ENCODE measurements around the gene C3orf62. TPM values are rescaled to one million over a fixed set of nuclear protein-coding genes. Genes with fewer than 3 reads are reported as not detected.

The C3orf62 gene
- 8.2 TPM for polyA plus RNA-seq (2013)

GRCh38 chr3:49276475-49277382, at the start of gene C3orf62:
Gene C3orf62, minus strand, starts transcription at chr3:49277232. Its CDS starts 360 bp downstream, at chr3:49276872.
- peak within 1 kb of the TSS; percentile 64 to 81 for H3K27ac ChIP-seq (ENCODE audit: insufficient read depth in 1 of 2, low read depth in 1 of 2, low read length in 2 of 2, poor library complexity in 1 of 2, severe bottlenecking in 2 of 2)
- H3K27me3 ChIP-seq (replicated peaks in 2 of 5; ENCODE audit: control insufficient read depth in 4 of 5, insufficient read depth in 5 of 5, low read length in 4 of 5), result no peaks in the 10 kb centered on the region
- H3K4me3 ChIP-seq (ENCODE audit: control insufficient read depth in 1 of 7, extremely low read depth in 1 of 7, insufficient read depth in 4 of 7, low read depth in 2 of 7, low read length in 6 of 7), result peak within 1 kb of the TSS; percentile 3 to 78 (median 60)
- DNase-seq, result peak; percentile 60 to 78 (median 74)
- ChIA-PET CTCF (interaction anchor here (0.6 to 3.4 kb wide), 4 partner anchors 106 to 289 kb away, joined by 3 to 21 read pairs (median 4); partner anchors contain the start of gene KLHDC8B), POLR2A (no interaction called here)
- H3K36me3 ChIP-seq (ENCODE audit: control insufficient read depth in 4 of 4, insufficient read depth in 4 of 4, low read length in 3 of 4), result peaks cover 5 to 40% (median 15%) of the 10 kb centered on the region in 4 experiments
- no peaks in the 10 kb centered on the region for H3K9me3 ChIP-seq (ENCODE audit: control extremely low read depth in 1 of 5, control insufficient read depth in 4 of 5, insufficient read depth in 2 of 5, low read depth in 1 of 5, low read length in 4 of 5)
- H3K4me1 ChIP-seq (ENCODE audit: control extremely low read depth in 1 of 4, control insufficient read depth in 4 of 4, insufficient read depth in 4 of 4, low read length in 3 of 4), result peaks cover 8 to 24% (median 17%) of the 10 kb centered on the region in 4 experiments
- WGBS (ENCODE audit: insufficient coverage), result 7% methylated on average over 42 of the region's 51 CpGs

GRCh38 chr3:49324768-49325167, 47.7 kb upstream of the C3orf62 start:
- no peak overlapping the region for H3K4me3 ChIP-seq (ENCODE audit: control insufficient read depth in 1 of 7, extremely low read depth in 1 of 7, insufficient read depth in 4 of 7, low read depth in 2 of 7, low read length in 6 of 7)
- ChIA-PET CTCF (interaction anchor here (0.9 kb wide), 1 partner anchor 10 kb away, joined by 3 read pairs; no protein-coding TSS in a partner anchor), POLR2A (no interaction called here)

GRCh38 chr3:49316696-49317457, 39.8 kb upstream of the C3orf62 start:
- DNase-seq, result no peak
- ChIA-PET POLR2A (interaction anchor here (0.6 kb wide), 1 partner anchor 83 kb away, joined by 5 read pairs; no protein-coding TSS in a partner anchor), CTCF (interaction anchor here (0.7 to 1.4 kb wide), 4 partner anchors 9 to 133 kb away, joined by 3 read pairs; partner anchors contain the start of gene USP4)
- peaks cover 21 to 64% (median 47%) of the 10 kb centered on the region in 4 experiments for H3K36me3 ChIP-seq (ENCODE audit: control insufficient read depth in 4 of 4, insufficient read depth in 4 of 4, low read length in 3 of 4)
- H3K27ac ChIP-seq (ENCODE audit: insufficient read depth in 1 of 2, low read depth in 1 of 2, low read length in 2 of 2, poor library complexity in 1 of 2, severe bottlenecking in 2 of 2), result no peak overlapping the region
- H3K4me1 ChIP-seq (ENCODE audit: control extremely low read depth in 1 of 4, control insufficient read depth in 4 of 4, insufficient read depth in 4 of 4, low read length in 3 of 4), result no peaks in the 10 kb centered on the region
- no peaks in the 10 kb centered on the region for H3K9me3 ChIP-seq (ENCODE audit: control extremely low read depth in 1 of 5, control insufficient read depth in 4 of 5, insufficient read depth in 2 of 5, low read depth in 1 of 5, low read length in 4 of 5)
- no peaks in the 10 kb centered on the region for H3K27me3 ChIP-seq (replicated peaks in 2 of 5; ENCODE audit: control insufficient read depth in 4 of 5, insufficient read depth in 5 of 5, low read length in 4 of 5)
- H3K4me3 ChIP-seq (ENCODE audit: control insufficient read depth in 1 of 7, extremely low read depth in 1 of 7, insufficient read depth in 4 of 7, low read depth in 2 of 7, low read length in 6 of 7), result no peak overlapping the region
- WGBS (ENCODE audit: insufficient coverage), result 100% methylated on average over 14 of the region's 16 CpGs

More at GRCh38 chr3:49324768-49325167, 47.7 kb upstream of the C3orf62 start:
- no peaks in the 10 kb centered on the region for H3K4me1 ChIP-seq (ENCODE audit: control extremely low read depth in 1 of 4, control insufficient read depth in 4 of 4, insufficient read depth in 4 of 4, low read length in 3 of 4)
- H3K9me3 ChIP-seq (ENCODE audit: control extremely low read depth in 1 of 5, control insufficient read depth in 4 of 5, insufficient read depth in 2 of 5, low read depth in 1 of 5, low read length in 4 of 5), result no peaks in the 10 kb centered on the region
- H3K27ac ChIP-seq (ENCODE audit: insufficient read depth in 1 of 2, low read depth in 1 of 2, low read length in 2 of 2, poor library complexity in 1 of 2, severe bottlenecking in 2 of 2), result no peak overlapping the region
- WGBS (ENCODE audit: insufficient coverage), result 95% methylated on average over 6 of the region's 7 CpGs
- H3K36me3 ChIP-seq (ENCODE audit: control insufficient read depth in 4 of 4, insufficient read depth in 4 of 4, low read length in 3 of 4), result peaks cover 22 to 85% (median 57%) of the 10 kb centered on the region in 4 experiments
- DNase-seq, result no peak
- no peaks in the 10 kb centered on the region for H3K27me3 ChIP-seq (replicated peaks in 2 of 5; ENCODE audit: control insufficient read depth in 4 of 5, insufficient read depth in 5 of 5, low read length in 4 of 5)

GRCh38 chr3:49313896-49314688, 37.1 kb upstream of the C3orf62 start:
- WGBS (ENCODE audit: insufficient coverage), result no CpG with 5 or more reads among the region's 1 CpG
- no peaks in the 10 kb centered on the region for H3K27me3 ChIP-seq (replicated peaks in 2 of 5; ENCODE audit: control insufficient read depth in 4 of 5, insufficient read depth in 5 of 5, low read length in 4 of 5)
- ChIA-PET CTCF (interaction anchor here (0.6 to 0.8 kb wide), 2 partner anchors 12 to 142 kb away, joined by 3 read pairs; no protein-coding TSS in a partner anchor), POLR2A (interaction anchor here (0.6 kb wide), 1 partner anchor 231 kb away, joined by 4 read pairs; no protein-coding TSS in a partner anchor)
- H3K4me1 ChIP-seq (ENCODE audit: control extremely low read depth in 1 of 4, control insufficient read depth in 4 of 4, insufficient read depth in 4 of 4, low read length in 3 of 4), result no peaks in the 10 kb centered on the region
- no peak for DNase-seq
- no peak overlapping the region for H3K4me3 ChIP-seq (ENCODE audit: control insufficient read depth in 1 of 7, extremely low read depth in 1 of 7, insufficient read depth in 4 of 7, low read depth in 2 of 7, low read length in 6 of 7)
- H3K27ac ChIP-seq (ENCODE audit: insufficient read depth in 1 of 2, low read depth in 1 of 2, low read length in 2 of 2, poor library complexity in 1 of 2, severe bottlenecking in 2 of 2), result no peak overlapping the region
- no peaks in the 10 kb centered on the region for H3K9me3 ChIP-seq (ENCODE audit: control extremely low read depth in 1 of 5, control insufficient read depth in 4 of 5, insufficient read depth in 2 of 5, low read depth in 1 of 5, low read length in 4 of 5)
- H3K36me3 ChIP-seq (ENCODE audit: control insufficient read depth in 4 of 4, insufficient read depth in 4 of 4, low read length in 3 of 4), result peaks cover 25 to 63% (median 43%) of the 10 kb centered on the region in 4 experiments

- ChIA-PET CTCF (interaction anchor here (2.3 kb wide), 1 partner anchor 141 kb away, joined by 7 read pairs; the partner anchor contains the start of gene KLHDC8B), POLR2A (no interaction called here)
- Histone ChIP-seq H3K27ac (ENCODE audit: insufficient read depth in 1 of 2, low read depth in 1 of 2, low read length in 2 of 2, poor library complexity in 1 of 2, severe bottlenecking in 2 of 2) (no peak overlapping the region), H3K4me3 (ENCODE audit: control insufficient read depth in 1 of 7, extremely low read depth in 1 of 7, insufficient read depth in 4 of 7, low read depth in 2 of 7, low read length in 6 of 7) (no peak overlapping the region), H3K9me3 (ENCODE audit: control extremely low read depth in 1 of 5, control insufficient read depth in 4 of 5, insufficient read depth in 2 of 5, low read depth in 1 of 5, low read length in 4 of 5) (no peaks in the 10 kb centered on the region), H3K4me1 (ENCODE audit: control extremely low read depth in 1 of 4, control insufficient read depth in 4 of 4, insufficient read depth in 4 of 4, low read length in 3 of 4) (no peaks in the 10 kb centered on the region), H3K27me3 (replicated peaks in 2 of 5; ENCODE audit: control insufficient read depth in 4 of 5, insufficient read depth in 5 of 5, low read length in 4 of 5) (no peaks in the 10 kb centered on the region), H3K36me3 (ENCODE audit: control insufficient read depth in 4 of 4, insufficient read depth in 4 of 4, low read length in 3 of 4) (peaks cover 20 to 61% (median 48%) of the 10 kb centered on the region in 4 experiments)
- no peak for DNase-seq
- WGBS (ENCODE audit: insufficient coverage), result 100% methylated on average over 2 of the region's 3 CpGs
Measured at GRCh38 chr3:49311283-49311682, 34.3 kb upstream of the C3orf62 start.

- no peaks in the 10 kb centered on the region for H3K9me3 ChIP-seq (ENCODE audit: control extremely low read depth in 1 of 5, control insufficient read depth in 4 of 5, insufficient read depth in 2 of 5, low read depth in 1 of 5, low read length in 4 of 5)
- no peaks in the 10 kb centered on the region for H3K4me1 ChIP-seq (ENCODE audit: control extremely low read depth in 1 of 4, control insufficient read depth in 4 of 4, insufficient read depth in 4 of 4, low read length in 3 of 4)
- POLR2A ChIA-PET, result no interaction called here
- CTCF ChIA-PET, result interaction anchor here (2.3 kb wide), 1 partner anchor 140 kb away, joined by 7 read pairs; the partner anchor contains the start of gene KLHDC8B
- H3K27me3 ChIP-seq (replicated peaks in 2 of 5; ENCODE audit: control insufficient read depth in 4 of 5, insufficient read depth in 5 of 5, low read length in 4 of 5), result no peaks in the 10 kb centered on the region
- H3K4me3 ChIP-seq (ENCODE audit: control insufficient read depth in 1 of 7, extremely low read depth in 1 of 7, insufficient read depth in 4 of 7, low read depth in 2 of 7, low read length in 6 of 7), result no peak overlapping the region
- DNase-seq, result no peak
- H3K36me3 ChIP-seq (ENCODE audit: control insufficient read depth in 4 of 4, insufficient read depth in 4 of 4, low read length in 3 of 4), result peaks cover 20 to 66% (median 47%) of the 10 kb centered on the region in 4 experiments
- H3K27ac ChIP-seq (ENCODE audit: insufficient read depth in 1 of 2, low read depth in 1 of 2, low read length in 2 of 2, poor library complexity in 1 of 2, severe bottlenecking in 2 of 2), result no peak overlapping the region
- no CpG with 5 or more reads among the region's 1 CpG for WGBS (ENCODE audit: insufficient coverage)
Measured at GRCh38 chr3:49310677-49311076, 33.6 kb upstream of the C3orf62 start.
